Colonic mucosa (tissue), 4 donors: ENCODE data around the gene CCDC112. TPM values are rescaled to one million over a fixed set of nuclear protein-coding genes. Genes with fewer than 3 reads are reported as not detected.

ENCODE experiments used
- DNase-seq: peaks from one replicate; pipeline ENCODE4 v3.0.0-alpha.2; 2020
- H3K27ac ChIP-seq: fragments of 200-600 bp; one replicate; pipeline ENCODE4 v1.8.0; 2021
- H3K27me3 ChIP-seq: fragments of 200-600 bp; one replicate; pipeline ENCODE4 v1.8.0; 2021
- H3K36me3 ChIP-seq: fragments of 200-600 bp; one replicate; pipeline ENCODE4 v1.8.0; 2021
- H3K4me1 ChIP-seq: fragments of 200-600 bp; one replicate; pipeline ENCODE4 v1.8.0; 2021; ENCODE audit warnings: mild to moderate bottlenecking
- H3K4me3 ChIP-seq: fragments of 200-600 bp; one replicate; pipeline ENCODE4 v1.8.0; 2021
- H3K9ac ChIP-seq, 2 donors: one replicate each; pipeline ENCODE4 v1.7.0; 2013; ENCODE audit warnings: control low read depth in 2 of 2, low read depth in 2 of 2, low read length in 2 of 2
- H3K9me3 ChIP-seq: fragments of 200-600 bp; one replicate; pipeline ENCODE4 v1.8.0; 2021
- CTCF ChIP-seq: fragments of 200-600 bp; IDR thresholded peaks from one replicate; pipeline ENCODE4 v1.8.0; 2022; ENCODE audit warnings: antibody characterized with exemption, mild to moderate bottlenecking
- intact Hi-C: fragments of 100-400 bp; cut with DNase I; formaldehyde crosslinking; loops from one replicate; pipeline ENCODE4 v1.14.1; 2022
- total RNA-seq, 2 donors: library from RNA; stranded (reverse); fragmentation: NEBNext Ultra II Directional in 1 of 2; extraction: Animal tissue kit (Norgen Biotek cat#: 25700) in 1 of 2; gene quantifications; one replicate each; pipeline ENCODE4 v1.2.1, GENCODE V29; 2021
- donor health status: healthy.
- donor health status: DM: no; HTN: no; CAD: no.
- donor health status: DM: no; HTN: no; CAD: no.

The CCDC112 gene
- total RNA-seq, result 10 to 100 TPM in 1 of 2 donors, 1 to 10 TPM in 1; 7.6 to 10.5 TPM

- no peaks in the 10 kb centered on the region for H3K36me3 ChIP-seq
- DNase-seq, result peak; percentile 91
- peak within 1 kb of the TSS; percentile 83 for H3K27ac ChIP-seq
- no peak for TF ChIP-seq CTCF
- peak within 1 kb of the TSS; percentile 66 for H3K4me3 ChIP-seq
- intact Hi-C loops, result no loop called here
- no peaks in the 10 kb centered on the region for H3K9me3 ChIP-seq
- no peaks in the 10 kb centered on the region for H3K27me3 ChIP-seq
- no peaks in the 10 kb centered on the region for H3K4me1 ChIP-seq
- H3K9ac ChIP-seq, result peak within 1 kb of the TSS; percentile 61 to 90
Measured at GRCh38 chr5:115296124-115297022, at the start of gene CCDC112. Gene CCDC112 (minus strand): TSS chr5:115296654. CDS start chr5:115296543, 111 bp downstream.

GRCh38 chr5:115345344-115345743 is 48.9 kb upstream of the CCDC112 start:
- Histone ChIP-seq H3K9me3 (no peaks in the 10 kb centered on the region), H3K4me1 (no peaks in the 10 kb centered on the region), H3K27ac (no peak overlapping the region), H3K9ac (no peak overlapping the region), H3K27me3 (no peaks in the 10 kb centered on the region), H3K4me3 (no peak overlapping the region), H3K36me3 (no peaks in the 10 kb centered on the region)
- DNase-seq, result no peak
- intact Hi-C loops, result no loop called here
- no peak for TF ChIP-seq CTCF

GRCh38 chr5:115343855-115344254 is 47.4 kb upstream of the CCDC112 start:
- Histone ChIP-seq H3K9ac (no peak overlapping the region), H3K9me3 (no peaks in the 10 kb centered on the region), H3K27ac (no peak overlapping the region), H3K27me3 (no peaks in the 10 kb centered on the region), H3K36me3 (no peaks in the 10 kb centered on the region), H3K4me1 (no peaks in the 10 kb centered on the region), H3K4me3 (no peak overlapping the region)
- intact Hi-C loops, result no loop called here
- DNase-seq, result no peak
- no peak for TF ChIP-seq CTCF

- intact Hi-C loops, result no loop called here
- Histone ChIP-seq H3K9me3 (no peaks in the 10 kb centered on the region), H3K4me1 (no peaks in the 10 kb centered on the region), H3K4me3 (no peak overlapping the region), H3K27ac (no peak overlapping the region), H3K36me3 (no peaks in the 10 kb centered on the region), H3K9ac (no peak overlapping the region), H3K27me3 (no peaks in the 10 kb centered on the region)
- no peak for DNase-seq
- TF ChIP-seq CTCF, result no peak
Measured at GRCh38 chr5:115342590-115343377, 46.3 kb upstream of the CCDC112 start.

GRCh38 chr5:115341745-115342144 is 45.3 kb upstream of the CCDC112 start:
- intact Hi-C loops, result no loop called here
- no peak overlapping the region for H3K4me3 ChIP-seq
- no peaks in the 10 kb centered on the region for H3K9me3 ChIP-seq
- no peaks in the 10 kb centered on the region for H3K4me1 ChIP-seq
- H3K27ac ChIP-seq, result no peak overlapping the region
- no peak for TF ChIP-seq CTCF
- H3K27me3 ChIP-seq, result no peaks in the 10 kb centered on the region
- no peaks in the 10 kb centered on the region for H3K36me3 ChIP-seq
- no peak for DNase-seq
- no peak overlapping the region for H3K9ac ChIP-seq
